Stimulated activated CD8-positive, alpha-beta memory T cell treated with anti-CD3 and anti-CD28 coated beads, Interleukin-4, amount 100 ng/mL, for 1 hour (primary cell): ENCODE measurements around the gene RTL1.

ENCODE experiments used
- DNase-seq, 2 donors: peaks; one replicate each; pipeline ENCODE4 v3.0.0-alpha.2; 2020; ENCODE audit warnings: low read depth in 2 of 2, low spot score in 1 of 2

RTL1 gene

GRCh38 chr14:100882026-100882967, 21.2 kb downstream of the RTL1 start:
- DNase-seq, result no peak

GRCh38 chr14:100881211-100882025, 22.1 kb downstream of the RTL1 start:
- DNase-seq, result no peak

- no peak for DNase-seq
These were observed 23.0 kb downstream of the RTL1 start for GRCh38 chr14:100880271-100881101.

DNA sequence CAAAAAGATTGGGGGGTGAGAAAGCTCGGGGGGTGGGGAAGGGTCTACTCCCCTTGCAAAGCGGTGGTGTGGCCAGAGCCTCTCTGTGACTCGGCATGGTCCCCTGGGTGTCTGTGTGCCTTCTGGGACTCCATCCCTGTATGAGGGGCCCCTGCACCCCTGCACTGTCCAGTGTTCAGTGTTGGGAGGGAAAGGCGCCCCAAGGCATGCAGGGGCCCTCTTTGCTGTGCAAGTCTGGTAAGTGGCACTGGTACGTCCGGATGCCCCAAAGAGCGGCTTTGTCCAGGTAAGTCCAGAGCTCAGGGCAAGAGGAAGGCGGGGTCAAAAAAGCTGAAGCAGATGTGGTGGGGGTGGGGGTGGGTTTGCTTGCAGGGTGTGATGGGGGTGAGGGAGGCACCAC, 23.7 kb downstream of the RTL1 start:
- DNase-seq, result no peak

- DNase-seq, result no peak
These were observed 24.3 kb downstream of the RTL1 start for GRCh38 chr14:100879194-100879593.

DNA sequence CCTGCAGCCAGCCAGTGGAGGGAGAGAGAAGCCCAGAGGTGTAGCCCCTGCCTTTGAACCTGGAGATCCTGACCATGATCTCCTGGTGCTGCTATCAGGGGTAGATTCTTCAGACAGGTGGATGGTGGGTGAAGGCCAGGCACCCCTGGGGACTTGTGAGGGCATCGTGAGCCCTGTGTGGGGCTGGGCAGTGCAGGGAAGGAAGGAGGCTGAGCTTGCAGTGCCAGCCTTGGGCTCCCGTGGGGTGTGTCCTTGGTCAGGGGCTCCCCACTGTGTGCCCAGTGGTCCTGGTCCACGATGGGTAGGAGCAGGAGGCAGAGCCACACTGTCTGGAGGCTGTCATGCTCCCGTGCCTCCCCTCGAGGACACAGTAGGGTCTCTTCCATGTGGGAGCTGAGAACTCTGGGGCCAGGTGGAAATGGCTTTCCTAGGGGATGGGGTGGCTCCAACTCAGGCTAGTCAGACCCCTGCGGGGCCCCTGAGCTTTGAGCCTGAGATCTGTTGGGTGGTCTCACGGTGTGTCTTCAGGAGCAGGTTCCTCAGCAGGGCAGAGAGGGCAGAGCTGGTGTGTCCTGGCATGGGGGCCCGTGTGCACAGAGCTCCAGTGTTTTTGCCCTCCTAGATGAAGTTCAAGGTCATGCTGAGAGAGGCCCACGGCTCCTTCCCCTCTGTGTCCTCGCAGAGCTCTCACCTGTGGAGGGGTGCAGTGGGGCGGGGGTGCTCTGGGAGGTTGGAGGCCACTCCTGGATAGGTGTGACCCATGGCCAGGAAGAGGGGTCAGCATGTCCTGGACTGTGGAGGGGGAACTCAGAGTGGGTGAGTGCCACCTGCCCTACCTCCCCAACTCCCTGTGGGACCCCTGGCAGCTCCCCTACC, 25.0 kb downstream of the RTL1 start:
- DNase-seq, result no peak

DNA sequence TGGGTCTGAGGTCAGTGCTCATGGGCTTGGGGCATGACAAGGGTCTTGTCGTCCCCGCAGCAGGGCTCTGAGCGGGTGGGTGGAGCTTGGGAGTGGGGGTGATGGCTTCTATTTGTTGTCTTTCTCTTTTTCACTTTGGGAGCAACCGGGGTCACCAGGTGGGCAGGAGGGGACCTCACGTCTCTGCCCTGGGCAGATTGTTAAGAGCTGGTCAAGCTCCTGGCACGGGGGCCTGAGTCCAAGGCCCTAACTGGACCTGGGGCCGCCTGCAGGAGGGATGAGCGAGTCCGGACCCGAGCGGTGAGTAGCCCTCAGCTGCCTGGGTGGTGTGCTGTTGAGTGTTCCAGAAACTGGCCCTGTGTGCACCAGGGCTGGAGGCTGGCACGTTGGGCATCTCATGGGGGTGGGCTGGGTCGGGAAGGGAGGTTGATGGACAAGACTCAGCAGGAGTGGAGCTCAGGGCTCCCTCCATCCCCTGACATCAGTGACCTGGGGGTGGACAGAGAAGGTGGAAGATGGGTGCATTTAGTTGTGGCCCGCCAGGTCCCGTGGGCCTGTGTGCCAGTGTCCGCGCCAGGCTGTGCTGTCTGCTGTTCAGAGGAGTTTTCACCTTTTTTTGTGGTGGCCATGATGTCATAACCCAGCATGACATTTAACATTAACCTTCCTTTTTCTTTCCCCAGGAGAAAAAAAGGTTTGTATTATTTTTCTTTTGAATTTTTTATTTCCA, 27.5 kb downstream of the RTL1 start:
- no peak for DNase-seq

GRCh38 chr14:100875126-100875525, 28.4 kb downstream of the RTL1 start:
- DNase-seq, result no peak

GRCh38 chr14:100874411-100875091, 29.0 kb downstream of the RTL1 start:
- DNase-seq, result no peak

DNA sequence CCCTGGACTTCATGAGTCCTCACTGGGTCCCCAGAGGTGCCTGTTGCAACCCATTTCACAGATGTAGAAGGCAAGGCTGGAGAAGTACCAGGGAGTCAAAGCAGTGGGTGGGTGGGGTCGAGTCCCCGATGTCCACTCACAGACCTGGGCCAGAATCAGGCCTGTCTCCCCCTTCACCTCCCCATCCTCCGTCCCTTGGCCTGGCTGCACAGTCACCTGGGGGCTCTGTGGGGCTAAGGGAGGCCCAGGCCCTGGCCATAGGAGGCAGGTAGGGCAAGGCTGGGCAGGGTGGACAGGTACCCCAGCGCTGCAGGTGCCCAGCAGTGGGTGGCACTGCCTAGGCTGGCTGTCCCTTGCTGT, 29.5 kb downstream of the RTL1 start:
- no peak for DNase-seq

DNA sequence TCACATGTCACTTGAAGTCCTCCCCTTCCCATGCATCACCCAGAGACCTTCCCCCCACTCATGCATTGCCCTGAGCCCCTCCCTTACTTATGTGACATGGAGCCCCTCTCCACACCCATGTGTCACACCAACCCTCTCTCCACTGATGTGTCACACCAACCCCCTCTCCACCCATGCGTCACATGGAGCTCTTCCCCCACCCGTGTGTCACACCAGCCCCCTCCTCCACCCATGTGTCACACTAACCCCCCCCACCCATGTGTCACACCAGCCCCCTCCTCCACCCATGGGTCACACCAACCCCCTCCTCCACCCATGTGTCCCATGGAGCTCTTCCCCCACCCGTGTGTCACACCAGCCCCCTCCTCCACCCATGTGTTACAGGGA, 30.4 kb downstream of the RTL1 start:
- DNase-seq, result no peak

- no peak for DNase-seq
These were observed 31.0 kb downstream of the RTL1 start for GRCh38 chr14:100872259-100873095.

- DNase-seq, result no peak
These were observed 32.0 kb downstream of the RTL1 start for GRCh38 chr14:100871234-100872186.

DNA sequence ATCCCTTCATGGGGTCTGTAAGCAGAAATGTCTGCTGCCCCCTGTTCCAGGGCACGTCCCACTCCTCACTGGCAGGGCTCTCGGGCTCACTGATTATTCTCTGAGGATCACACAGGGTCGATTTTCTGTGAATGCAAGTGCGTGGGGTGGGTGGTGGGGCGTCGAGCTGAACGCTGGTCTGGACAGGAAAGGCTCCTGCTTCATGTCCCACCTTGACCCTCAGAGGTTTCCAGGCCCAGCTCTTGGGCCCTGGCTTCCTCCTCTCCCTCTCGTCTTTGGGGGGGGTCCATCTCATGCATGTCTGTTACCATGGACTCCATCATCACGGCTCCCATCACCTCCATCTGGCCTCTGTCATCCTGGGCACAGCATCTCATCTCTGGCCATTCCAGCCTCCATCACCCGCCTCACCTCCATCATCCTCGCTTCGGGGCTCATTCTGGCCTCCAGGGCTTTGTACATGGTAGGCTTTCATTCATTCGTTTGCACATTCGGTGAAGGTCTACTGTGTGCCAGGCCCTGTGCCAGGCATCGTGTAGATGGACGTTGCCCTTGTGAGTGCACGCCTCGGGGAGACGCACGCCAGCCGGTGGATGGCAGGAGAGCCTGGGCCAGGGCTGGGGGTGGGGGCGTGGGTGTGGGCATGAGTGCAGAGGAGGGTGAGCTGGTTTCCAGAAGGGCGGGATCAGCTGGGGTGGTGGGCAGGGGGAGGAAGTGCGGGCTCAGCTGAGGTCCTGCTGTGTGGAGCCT, 34.7 kb downstream of the RTL1 start:
- no peak for DNase-seq

DNA sequence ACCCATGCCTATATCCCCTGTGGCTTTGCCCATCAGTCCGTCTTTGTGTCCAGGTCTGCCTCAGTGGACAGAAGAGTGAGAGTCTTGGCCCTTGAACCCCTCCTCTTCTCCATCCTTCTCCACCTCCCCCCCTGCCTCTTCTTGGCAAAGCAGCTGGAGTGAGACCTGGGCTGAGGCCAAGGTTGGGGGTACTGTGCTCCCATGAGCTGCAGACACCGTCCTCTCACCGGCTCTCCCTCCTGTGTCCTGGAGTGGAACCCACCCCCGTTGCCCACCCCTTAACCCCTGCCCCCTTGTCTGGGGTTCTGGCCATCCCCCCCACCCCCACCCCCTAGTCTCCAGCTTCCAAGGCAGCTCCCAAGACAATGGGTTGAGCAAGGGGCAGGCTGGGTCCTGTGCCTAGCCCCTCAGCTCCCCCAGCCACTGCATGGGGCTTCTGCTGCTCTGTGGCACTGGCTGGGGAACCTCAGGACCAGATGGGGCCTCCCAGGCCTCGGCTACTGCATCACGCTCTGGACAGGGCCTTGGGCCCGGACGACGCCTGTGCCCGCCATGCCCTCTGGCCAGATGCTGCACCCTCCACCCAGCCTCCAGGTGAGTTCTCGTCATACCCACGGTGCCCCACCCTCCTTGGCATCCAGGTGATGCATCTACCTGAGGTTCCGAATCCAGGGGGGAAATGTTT, 35.7 kb downstream of the RTL1 start:
- DNase-seq, result no peak
